HepG2 (cell line): Measurements from ENCODE around the gene PSMB10. TPM values are rescaled to one million over a fixed set of nuclear protein-coding genes. Genes with fewer than 3 reads are reported as not detected.

Experiments
- DMAP1 ChIP-seq: IDR thresholded peaks from 2 replicates; pipeline ENCODE4 v1.6.1; 2016
- GABPA ChIP-seq, 2 experiments: IDR thresholded peaks; 2 replicates each; pipeline ENCODE4 v1.6.1; 2011 to 2016; ENCODE audit warnings: low read depth in 2 of 2, low read length in 1 of 2, missing biosample characterization in 1 of 2, missing genetic modification characterization in 1 of 2
- HMGXB4 ChIP-seq, 2 experiments: sonication (generic) in 1 of 2; formaldehyde crosslinking in 1 of 2; IDR thresholded peaks; 2 replicates each; pipeline versions ENCODE4 v1.4.0 to v1.6.1; 2018 to 2020; ENCODE audit warnings: missing genetic modification reagents in 2 of 2, borderline replicate concordance in 1 of 2, low read depth in 1 of 2, mild to moderate bottlenecking in 1 of 2, missing biosample characterization in 1 of 2
- LBX2 ChIP-seq: sonication (generic); formaldehyde crosslinking; IDR thresholded peaks from 2 replicates; pipeline ENCODE4 v1.5.0; 2020; ENCODE audit warnings: missing genetic modification reagents, mild to moderate bottlenecking, borderline replicate concordance
- MAFG ChIP-seq: sonication (generic); formaldehyde crosslinking; IDR thresholded peaks from 2 replicates; pipeline ENCODE4 v1.5.1; 2020; ENCODE audit warnings: mild to moderate bottlenecking, missing genetic modification reagents
- NFATC3 ChIP-seq: sonication (generic); formaldehyde crosslinking; IDR thresholded peaks from 2 replicates; pipeline ENCODE4 v1.5.1; 2020; ENCODE audit warnings: mild to moderate bottlenecking, missing genetic modification reagents
- NFE2L2 ChIP-seq: fragments of 150-350 bp; IDR thresholded peaks from 2 replicates; pipeline ENCODE4 v1.6.1; 2014; ENCODE audit warnings: low read length
- NFRKB ChIP-seq: fragments of 450-650 bp; IDR thresholded peaks from 2 replicates; pipeline ENCODE4 v1.6.1; 2017
- NKX3-1 ChIP-seq: sonication (generic); formaldehyde crosslinking; IDR thresholded peaks from 2 replicates; pipeline ENCODE4 v1.5.0; 2020; ENCODE audit warnings: missing genetic modification reagents
- PAWR ChIP-seq: sonication (generic); formaldehyde crosslinking; IDR thresholded peaks from 2 replicates; pipeline ENCODE4 v1.4.0; 2020; ENCODE audit warnings: missing genetic modification reagents, mild to moderate bottlenecking, borderline replicate concordance
- REL ChIP-seq: sonication (generic); formaldehyde crosslinking; conservative IDR thresholded peaks from 2 replicates; pipeline ENCODE4 v1.8.0; 2022; ENCODE audit warnings: mild to moderate bottlenecking, missing genetic modification reagents, moderate library complexity
- SMAD9 ChIP-seq: sonication (generic); formaldehyde crosslinking; IDR thresholded peaks from 2 replicates; pipeline ENCODE4 v1.5.1; 2020; ENCODE audit warnings: mild to moderate bottlenecking, missing genetic modification reagents
- TBP ChIP-seq: sonication (generic); formaldehyde crosslinking; IDR thresholded peaks from 2 replicates; pipeline ENCODE4 v1.5.0; 2020; ENCODE audit warnings: missing genetic modification reagents
- TEAD2 ChIP-seq: sonication (generic); formaldehyde crosslinking; IDR thresholded peaks from 2 replicates; pipeline ENCODE4 v1.9.0; 2021; ENCODE audit warnings: missing genetic modification reagents
- TGIF2 ChIP-seq: IDR thresholded peaks from 2 replicates; pipeline ENCODE4 v1.6.1; 2016; ENCODE audit warnings: control low read depth, missing compliant biosample characterization
- ZNF138 ChIP-seq: sonication (generic); formaldehyde crosslinking; IDR thresholded peaks from 2 replicates; pipeline ENCODE4 v1.5.0; 2020; ENCODE audit warnings: mild to moderate bottlenecking, low read depth, missing genetic modification reagents
- polyA plus RNA-seq, 8 experiments: library from polyadenylated mRNA; depleted of rRNA in 3 of 8; stranded (reverse) in 7 of 8; unstranded in 1 of 8; fragments of >200 nt; fragmentation: Illumina TruSeq in 4 of 8; extraction: Trizol in 4 of 8; gene quantifications; 2 replicates each; pipeline versions ENCODE4 v1.2.1 to v1.2.3, GENCODE V29; 2011 to 2016; ENCODE audit warnings: low read depth in 4 of 8, missing spikeins in 1 of 8, mixed read lengths in 1 of 8; ENCODE audit not compliant: insufficient read depth in 1 of 8
- total RNA-seq, 5 experiments: library from RNA; depleted of rRNA; stranded (reverse); fragments of >200 nt; fragmentation: Illumina TruSeq; extraction: Trizol; gene quantifications; 2 replicates each; pipeline ENCODE4 v1.2.3, GENCODE V29; 2016; ENCODE audit warnings: low read depth in 1 of 5
- TF ChIP-seq, protein P1 (sequence below): sonication (generic); formaldehyde crosslinking; IDR thresholded peaks from 2 replicates; pipeline ENCODE4 v1.4.0; 2020; ENCODE audit warnings: missing genetic modification reagents, mild to moderate bottlenecking, borderline replicate concordance
- TF ChIP-seq, protein P2 (sequence below): sonication (generic); formaldehyde crosslinking; IDR thresholded peaks from 2 replicates; pipeline ENCODE4 v1.8.0; 2022; ENCODE audit warnings: mild to moderate bottlenecking, missing genetic modification reagents; ENCODE audit not compliant: insufficient replicate concordance
- TF ChIP-seq, protein P3 (sequence below): sonication (generic); formaldehyde crosslinking; IDR thresholded peaks from 2 replicates; pipeline ENCODE4 v1.5.1; 2020; ENCODE audit warnings: mild to moderate bottlenecking, missing genetic modification reagents

The PSMB10 gene
- total and polyA plus RNA-seq, 2 of the 13 experiments (the other 11 are each of a cell fraction or from before 2014, with no cell fraction given) = 12.7 to 65.9 TPM

DNA sequence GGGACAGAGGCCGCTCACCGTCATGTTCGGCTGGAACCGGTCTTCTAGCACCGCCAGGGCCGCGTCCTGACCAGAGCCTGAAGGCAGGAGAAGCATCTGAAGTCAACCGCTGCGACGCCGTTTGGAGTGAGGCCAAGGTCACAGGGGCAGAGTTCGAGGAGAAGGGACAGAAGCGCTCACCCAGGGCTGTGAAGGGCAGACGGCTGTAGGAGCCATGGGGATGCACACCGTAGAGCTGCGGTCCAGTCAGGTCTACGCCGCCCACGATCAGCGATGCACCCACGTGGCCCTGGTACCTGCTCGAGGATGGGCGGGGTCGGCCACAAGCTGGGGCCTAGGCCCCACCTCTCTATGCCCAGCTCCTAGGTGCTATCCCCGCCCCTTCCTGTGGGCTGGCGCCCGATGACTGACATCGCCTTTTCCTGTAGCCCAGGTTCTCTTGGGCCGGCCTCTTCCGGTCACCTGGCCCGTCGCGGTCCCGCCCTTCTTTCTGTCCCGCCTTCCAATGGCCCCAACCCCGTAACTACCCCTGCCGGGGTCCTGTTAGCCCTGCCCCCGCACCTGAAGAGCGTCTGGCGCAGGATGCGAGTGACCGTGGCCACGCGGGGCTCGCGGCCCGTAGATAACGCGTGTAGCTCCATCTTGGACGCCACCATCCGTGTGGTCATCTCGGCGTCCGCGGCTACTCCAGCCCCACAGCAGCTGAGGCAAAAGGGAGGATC lies 1.1 kb downstream of the PSMB10 start (continued):
- TF ChIP-seq HMGXB4 (CRISPR knock-in tag; IDR thresholded peaks at IDR 0.05; ENCODE audit: borderline replicate concordance in 1 of 2, low read depth in 1 of 2) (peak; percentile 67 to 70; a peak in 3 of 4 replicates), DMAP1 (peak; percentile 71; the same call in 1 of the 2 replicates), PAWR (0 out of 2 replicates have a peak, but pooled peaks have one; percentile 10), SMAD9 (CRISPR knock-in tag) (no peak), TEAD2 (CRISPR knock-in tag) (no peak), LBX2 (peak; percentile 95), TBP (CRISPR knock-in tag) (peak; percentile 99; the same call in 1 of the 2 replicates), REL (CRISPR knock-in tag) (peak; percentile 23; the same call in 1 of the 2 replicates), GABPA (IDR thresholded peaks at IDR 0.05; ENCODE audit: low read depth, low read length) (no peak), GABPA (CRISPR knock-in tag; IDR thresholded peaks at IDR 0.05; ENCODE audit: low read depth) (peak; percentile 97), NKX3-1 (CRISPR knock-in tag) (peak; percentile 64), NFRKB (no peak), ZNF138 (CRISPR knock-in tag) (no peak), NFE2L2 (no peak), MAFG (CRISPR knock-in tag) (no peak), TGIF2 (CRISPR knock-in tag) (peak; percentile 84), NFATC3 (CRISPR knock-in tag) (peak; percentile 98)
- TF ChIP-seq, protein P1, sequence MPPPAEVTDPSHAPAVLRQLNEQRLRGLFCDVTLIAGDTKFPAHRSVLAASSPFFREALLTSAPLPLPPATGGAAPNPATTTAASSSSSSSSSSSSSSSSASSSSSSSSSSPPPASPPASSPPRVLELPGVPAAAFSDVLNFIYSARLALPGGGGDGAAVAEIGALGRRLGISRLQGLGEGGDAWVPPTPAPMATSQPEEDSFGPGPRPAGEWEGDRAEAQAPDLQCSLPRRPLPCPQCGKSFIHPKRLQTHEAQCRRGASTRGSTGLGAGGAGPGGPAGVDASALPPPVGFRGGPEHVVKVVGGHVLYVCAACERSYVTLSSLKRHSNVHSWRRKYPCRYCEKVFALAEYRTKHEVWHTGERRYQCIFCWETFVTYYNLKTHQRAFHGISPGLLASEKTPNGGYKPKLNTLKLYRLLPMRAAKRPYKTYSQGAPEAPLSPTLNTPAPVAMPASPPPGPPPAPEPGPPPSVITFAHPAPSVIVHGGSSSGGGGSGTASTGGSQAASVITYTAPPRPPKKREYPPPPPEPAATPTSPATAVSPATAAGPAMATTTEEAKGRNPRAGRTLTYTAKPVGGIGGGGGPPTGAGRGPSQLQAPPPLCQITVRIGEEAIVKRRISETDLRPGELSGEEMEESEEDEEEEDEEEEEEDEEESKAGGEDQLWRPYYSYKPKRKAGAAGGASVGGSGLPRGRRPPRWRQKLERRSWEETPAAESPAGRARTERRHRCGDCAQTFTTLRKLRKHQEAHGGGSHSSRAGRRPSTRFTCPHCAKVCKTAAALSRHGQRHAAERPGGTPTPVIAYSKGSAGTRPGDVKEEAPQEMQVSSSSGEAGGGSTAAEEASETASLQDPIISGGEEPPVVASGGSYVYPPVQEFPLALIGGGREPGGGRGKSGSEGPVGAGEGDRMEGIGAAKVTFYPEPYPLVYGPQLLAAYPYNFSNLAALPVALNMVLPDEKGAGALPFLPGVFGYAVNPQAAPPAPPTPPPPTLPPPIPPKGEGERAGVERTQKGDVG = no peak
- TF ChIP-seq, protein P2, sequence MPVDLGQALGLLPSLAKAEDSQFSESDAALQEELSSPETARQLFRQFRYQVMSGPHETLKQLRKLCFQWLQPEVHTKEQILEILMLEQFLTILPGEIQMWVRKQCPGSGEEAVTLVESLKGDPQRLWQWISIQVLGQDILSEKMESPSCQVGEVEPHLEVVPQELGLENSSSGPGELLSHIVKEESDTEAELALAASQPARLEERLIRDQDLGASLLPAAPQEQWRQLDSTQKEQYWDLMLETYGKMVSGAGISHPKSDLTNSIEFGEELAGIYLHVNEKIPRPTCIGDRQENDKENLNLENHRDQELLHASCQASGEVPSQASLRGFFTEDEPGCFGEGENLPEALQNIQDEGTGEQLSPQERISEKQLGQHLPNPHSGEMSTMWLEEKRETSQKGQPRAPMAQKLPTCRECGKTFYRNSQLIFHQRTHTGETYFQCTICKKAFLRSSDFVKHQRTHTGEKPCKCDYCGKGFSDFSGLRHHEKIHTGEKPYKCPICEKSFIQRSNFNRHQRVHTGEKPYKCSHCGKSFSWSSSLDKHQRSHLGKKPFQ (CRISPR knock-in tag) = peak; percentile 49
- TF ChIP-seq, protein P3, sequence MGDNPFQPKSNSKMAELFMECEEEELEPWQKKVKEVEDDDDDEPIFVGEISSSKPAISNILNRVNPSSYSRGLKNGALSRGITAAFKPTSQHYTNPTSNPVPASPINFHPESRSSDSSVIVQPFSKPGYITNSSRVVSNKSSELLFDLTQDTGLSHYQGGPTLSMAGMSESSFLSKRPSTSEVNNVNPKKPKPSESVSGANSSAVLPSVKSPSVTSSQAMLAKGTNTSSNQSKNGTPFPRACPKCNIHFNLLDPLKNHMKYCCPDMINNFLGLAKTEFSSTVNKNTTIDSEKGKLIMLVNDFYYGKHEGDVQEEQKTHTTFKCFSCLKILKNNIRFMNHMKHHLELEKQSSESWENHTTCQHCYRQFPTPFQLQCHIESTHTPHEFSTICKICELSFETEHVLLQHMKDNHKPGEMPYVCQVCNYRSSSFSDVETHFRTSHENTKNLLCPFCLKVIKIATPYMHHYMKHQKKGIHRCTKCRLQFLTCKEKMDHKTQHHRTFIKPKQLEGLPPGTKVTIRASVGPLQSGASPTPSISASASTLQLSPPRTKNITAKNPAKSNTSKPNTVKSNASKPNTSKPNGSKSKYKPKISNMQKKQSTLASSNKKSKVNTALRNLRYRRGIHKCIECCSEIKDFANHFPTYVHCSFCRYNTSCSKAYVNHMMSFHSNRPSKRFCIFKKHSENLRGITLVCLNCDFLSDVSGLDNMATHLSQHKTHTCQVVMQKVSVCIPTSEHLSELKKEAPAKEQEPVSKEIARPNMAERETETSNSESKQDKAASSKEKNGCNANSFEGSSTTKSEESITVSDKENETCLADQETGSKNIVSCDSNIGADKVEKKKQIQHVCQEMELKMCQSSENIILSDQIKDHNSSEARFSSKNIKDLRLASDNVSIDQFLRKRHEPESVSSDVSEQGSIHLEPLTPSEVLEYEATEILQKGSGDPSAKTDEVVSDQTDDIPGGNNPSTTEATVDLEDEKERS = 0 out of 2 replicates have a peak, but pooled peaks have one; percentile 36
